Neural cell (in vitro differentiated cells): ENCODE data around the gene MN1. TPM values are rescaled to one million over a fixed set of nuclear protein-coding genes. Genes with fewer than 3 reads are reported as not detected.

ENCODE experiments used
- H2AFZ ChIP-seq: fragments of 200-600, 300-800 bp; sonication (generic), shearing (Covaris generic); 2 replicates; pipeline ENCODE4 v1.6.0; 2014; ENCODE audit warnings: low read depth, mild to moderate bottlenecking, antibody characterized with exemption, low read length, moderate library complexity
- H3F3A ChIP-seq: fragments of 200-600 bp; shearing (Covaris generic); 2 replicates; pipeline ENCODE4 v1.6.1; 2016; ENCODE audit warnings: mild to moderate bottlenecking, moderate library complexity, mixed read lengths, antibody characterized with exemption, low read length; ENCODE audit not compliant: insufficient read depth, poor library complexity, severe bottlenecking
- H3K27ac ChIP-seq: fragments of 200-600, 300-800 bp; sonication (generic), shearing (Covaris generic); 2 replicates; pipeline ENCODE4 v1.5.1; 2014; ENCODE audit warnings: mild to moderate bottlenecking, low read length, moderate library complexity
- H3K27me3 ChIP-seq: fragments of 300-800, 200-600 bp; sonication (generic), shearing (Covaris generic); 2 replicates; pipeline ENCODE4 v1.6.0; 2014; ENCODE audit warnings: mild to moderate bottlenecking, low read depth, low read length, moderate library complexity; ENCODE audit not compliant: insufficient read depth
- H3K36me3 ChIP-seq: fragments of 300-800, 200-600 bp; sonication (generic), shearing (Covaris generic); 2 replicates; pipeline ENCODE4 v1.5.1; 2014; ENCODE audit warnings: mild to moderate bottlenecking, antibody characterized with exemption, low read length, moderate library complexity; ENCODE audit not compliant: insufficient read depth
- H3K4me2 ChIP-seq: fragments of 300-800, 200-600 bp; sonication (generic), shearing (Covaris generic); 2 replicates; pipeline ENCODE4 v1.6.0; 2014; ENCODE audit warnings: mild to moderate bottlenecking, low read length
- H3K4me3 ChIP-seq: fragments of 300-800, 200-600 bp; sonication (generic), shearing (Covaris generic); 2 replicates; pipeline ENCODE4 v1.5.1; 2014; ENCODE audit warnings: mild to moderate bottlenecking, low read length, moderate library complexity
- H3K79me2 ChIP-seq: fragments of 200-600 bp; shearing (Covaris generic); replicated peaks from 2 replicates; pipeline ENCODE4 v1.6.0; 2014; ENCODE audit warnings: mild to moderate bottlenecking, low read length, moderate library complexity; ENCODE audit not compliant: insufficient read depth
- H3K9ac ChIP-seq: fragments of 300-800, 200-600 bp; sonication (generic), shearing (Covaris generic); 2 replicates; pipeline ENCODE4 v1.6.1; 2016; ENCODE audit warnings: mild to moderate bottlenecking, low read length, mixed read lengths
- H3K9me2 ChIP-seq: fragments of 200-600 bp; shearing (Covaris generic); 2 replicates; pipeline ENCODE4 v1.6.1; 2016; ENCODE audit warnings: mild to moderate bottlenecking, low read length, mixed read lengths; ENCODE audit not compliant: insufficient read depth
- H3K9me3 ChIP-seq: fragments of 200-600, 300-800 bp; sonication (generic), shearing (Covaris generic); 2 replicates; pipeline ENCODE4 v1.6.1; 2016; ENCODE audit warnings: mild to moderate bottlenecking, mixed run types, low read length, moderate library complexity, mixed read lengths
- H4K20me1 ChIP-seq: fragments of 200-600 bp; shearing (Covaris generic); 2 replicates; pipeline ENCODE4 v1.6.1; 2016; ENCODE audit warnings: mild to moderate bottlenecking, mixed run types; ENCODE audit not compliant: insufficient read depth
- CTCF ChIP-seq: fragments of 450-650 bp; IDR thresholded peaks from 2 replicates; pipeline ENCODE4 v1.5.1; 2014; ENCODE audit warnings: antibody characterized with exemption, mild to moderate bottlenecking, moderate library complexity; ENCODE audit not compliant: poor library complexity, severe bottlenecking
- EP300 ChIP-seq: fragments of 450-650 bp; conservative IDR thresholded peaks from 2 replicates; pipeline ENCODE4 v1.6.1; 2014; ENCODE audit warnings: antibody characterized with exemption, mild to moderate bottlenecking, moderate library complexity; ENCODE audit not compliant: poor library complexity, severe bottlenecking
- EZH2 ChIP-seq: fragments of 200-600, 300-800 bp; shearing (Covaris generic), sonication (generic); IDR thresholded peaks from 2 replicates; pipeline ENCODE4 v1.6.1; 2014; ENCODE audit warnings: antibody characterized with exemption, low read length, borderline replicate concordance, mild to moderate bottlenecking; ENCODE audit not compliant: insufficient read depth, poor library complexity, severe bottlenecking
- MXI1 ChIP-seq: fragments of 450-650 bp; conservative IDR thresholded peaks from 2 replicates; pipeline ENCODE4 v1.6.1; 2014; ENCODE audit warnings: antibody characterized with exemption, mild to moderate bottlenecking; ENCODE audit not compliant: poor library complexity, severe bottlenecking
- POLR2AphosphoS5 ChIP-seq: IDR thresholded peaks from 2 replicates; pipeline ENCODE4 v1.6.1; 2012
- RAD21 ChIP-seq: fragments of 450-650 bp; conservative IDR thresholded peaks from 2 replicates; pipeline ENCODE4 v1.6.1; 2014; ENCODE audit warnings: antibody characterized with exemption, mild to moderate bottlenecking, moderate library complexity
- REST ChIP-seq: IDR thresholded peaks from 2 replicates; pipeline ENCODE4 v1.6.1; 2012; ENCODE audit warnings: borderline replicate concordance
- SMC3 ChIP-seq: fragments of 450-650 bp; conservative IDR thresholded peaks from 2 replicates; pipeline ENCODE4 v1.6.1; 2014; ENCODE audit warnings: antibody characterized with exemption, mild to moderate bottlenecking, moderate library complexity; ENCODE audit not compliant: poor library complexity
- TAF1 ChIP-seq: IDR thresholded peaks from 2 replicates; pipeline ENCODE4 v1.6.1; 2012; ENCODE audit warnings: low read depth
- polyA plus RNA-seq: library from polyadenylated mRNA; depleted of rRNA; stranded (reverse); fragments of >200 nt; gene quantifications from 2 replicates; pipeline ENCODE4 v1.2.3, GENCODE V29; 2014

The MN1 gene
- polyA plus RNA-seq, 1 donor from 2014 or later: 7.3 TPM

GRCh38 chr22:27737521-27737920 lies 64.0 kb downstream of the MN1 start:
- H3K9me2 ChIP-seq: no peaks in the 10 kb centered on the region
- H3K9ac ChIP-seq: no peak overlapping the region
- no peak overlapping the region for H3K4me2 ChIP-seq
- no peaks in the 10 kb centered on the region for H4K20me1 ChIP-seq
- H3F3A ChIP-seq: no peaks in the 10 kb centered on the region
- H3K27ac ChIP-seq: no peak overlapping the region
- H3K9me3 ChIP-seq: peaks cover 7% of the 10 kb centered on the region
- no peaks in the 10 kb centered on the region for H3K27me3 ChIP-seq
- TF ChIP-seq CTCF: no peak
- no peak for TF ChIP-seq REST
- no peak for TF ChIP-seq SMC3
- TF ChIP-seq MXI1: no peak
- no peak for TF ChIP-seq TAF1
- no peak for TF ChIP-seq RAD21
- H3K79me2 ChIP-seq: no peaks in the 10 kb centered on the region
- H3K36me3 ChIP-seq: no peaks in the 10 kb centered on the region
- H2AFZ ChIP-seq: no peak overlapping the region
- no peak overlapping the region for H3K4me3 ChIP-seq

GRCh38 chr22:27734066-27734465 lies 67.5 kb downstream of the MN1 start:
- H3K79me2 ChIP-seq: no peaks in the 10 kb centered on the region
- H3K4me2 ChIP-seq: no peak overlapping the region

More at GRCh38 chr22:27734066-27734465, 67.5 kb downstream of the MN1 start:
- Histone ChIP-seq H3K9me2 (no peaks in the 10 kb centered on the region), H3K27me3 (no peaks in the 10 kb centered on the region), H3K27ac (no peak overlapping the region), H3F3A (no peaks in the 10 kb centered on the region), H3K9ac (no peak overlapping the region), H2AFZ (no peak overlapping the region), H3K9me3 (peaks cover 7% of the 10 kb centered on the region), H4K20me1 (no peaks in the 10 kb centered on the region), H3K36me3 (no peaks in the 10 kb centered on the region), H3K4me3 (no peak overlapping the region)
- no peak for TF ChIP-seq REST
- TF ChIP-seq CTCF: no peak
- no peak for TF ChIP-seq POLR2AphosphoS5
- TF ChIP-seq TAF1: no peak
- TF ChIP-seq EZH2: no peak
- no peak for TF ChIP-seq MXI1
- TF ChIP-seq SMC3: no peak
- TF ChIP-seq RAD21: no peak
- TF ChIP-seq EP300: no peak
